ENCODE results near the gene ISG20. TPM values are rescaled to one million over a fixed set of nuclear protein-coding genes. Genes with fewer than 3 reads are reported as not detected.

Gene ISG20
- total and polyA plus RNA-seq, 4 donors: 6.8 to 36.5 (median 14.3) TPM

DNA sequence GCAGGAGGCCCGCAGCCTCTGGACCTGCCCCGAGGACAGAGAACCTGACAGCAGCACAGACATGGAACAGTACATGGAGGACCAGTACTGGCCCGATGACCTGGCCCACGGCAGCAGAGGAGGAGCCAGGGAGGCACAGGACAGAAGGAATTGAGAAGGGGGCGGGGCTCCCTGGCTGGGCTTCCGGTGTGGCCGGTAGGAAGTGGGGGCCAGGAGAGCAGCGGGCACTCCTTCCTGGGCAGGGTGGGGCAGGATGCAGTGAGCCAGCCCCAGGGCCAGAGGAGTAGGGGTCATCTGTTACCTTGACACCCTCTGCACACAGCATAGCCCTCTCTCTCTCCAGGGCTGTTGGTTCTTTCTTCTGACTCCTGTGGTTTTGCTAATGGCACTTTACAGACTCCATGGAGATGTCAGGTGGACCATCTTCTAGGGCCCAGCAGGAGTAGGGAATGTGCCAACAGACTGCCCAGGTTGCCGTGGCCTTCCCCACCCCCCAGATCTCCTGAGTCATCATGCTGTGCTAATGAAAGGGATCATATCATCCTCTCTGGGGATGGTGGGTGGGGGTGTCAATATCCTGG lies 8.6 kb upstream of the ISG20 start:
- peaks cover 1 to 27% (median 25%) of the 10 kb centered on the region in 4 donors for H3K36me3 ChIP-seq (ENCODE audit: control insufficient read depth in 4 of 4, insufficient read depth in 3 of 4, low read depth in 1 of 4, low read length in 3 of 4)
- H3K27me3 ChIP-seq (ENCODE audit: control insufficient read depth in 4 of 4, insufficient read depth in 4 of 4, low read length in 3 of 4): no peaks in the 10 kb centered on the region
- no peak overlapping the region for H3K27ac ChIP-seq (ENCODE audit: low read depth in 1 of 2, low read length in 2 of 2)
- no peak for DNase-seq (ENCODE audit: low spot score)
- H3K4me1 ChIP-seq (ENCODE audit: control insufficient read depth in 4 of 4, insufficient read depth in 4 of 4, low read length in 3 of 4): peaks cover 0 to under 1% (median 0%) of the 10 kb centered on the region in 4 donors
- no peak overlapping the region for H3K4me3 ChIP-seq (ENCODE audit: low read depth in 1 of 3, low read length in 3 of 3)
- no peak for TF ChIP-seq RXRA (IDR thresholded peaks at IDR 0.05)
- TF ChIP-seq, protein P1, sequence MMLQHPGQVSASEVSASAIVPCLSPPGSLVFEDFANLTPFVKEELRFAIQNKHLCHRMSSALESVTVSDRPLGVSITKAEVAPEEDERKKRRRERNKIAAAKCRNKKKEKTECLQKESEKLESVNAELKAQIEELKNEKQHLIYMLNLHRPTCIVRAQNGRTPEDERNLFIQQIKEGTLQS (IDR thresholded peaks at IDR 0.05): no peak
- TF ChIP-seq FOXA1 (IDR thresholded peaks at IDR 0.05): no peak
- TF ChIP-seq HNF4G (IDR thresholded peaks at IDR 0.05): no peak
- TF ChIP-seq, protein P2, sequence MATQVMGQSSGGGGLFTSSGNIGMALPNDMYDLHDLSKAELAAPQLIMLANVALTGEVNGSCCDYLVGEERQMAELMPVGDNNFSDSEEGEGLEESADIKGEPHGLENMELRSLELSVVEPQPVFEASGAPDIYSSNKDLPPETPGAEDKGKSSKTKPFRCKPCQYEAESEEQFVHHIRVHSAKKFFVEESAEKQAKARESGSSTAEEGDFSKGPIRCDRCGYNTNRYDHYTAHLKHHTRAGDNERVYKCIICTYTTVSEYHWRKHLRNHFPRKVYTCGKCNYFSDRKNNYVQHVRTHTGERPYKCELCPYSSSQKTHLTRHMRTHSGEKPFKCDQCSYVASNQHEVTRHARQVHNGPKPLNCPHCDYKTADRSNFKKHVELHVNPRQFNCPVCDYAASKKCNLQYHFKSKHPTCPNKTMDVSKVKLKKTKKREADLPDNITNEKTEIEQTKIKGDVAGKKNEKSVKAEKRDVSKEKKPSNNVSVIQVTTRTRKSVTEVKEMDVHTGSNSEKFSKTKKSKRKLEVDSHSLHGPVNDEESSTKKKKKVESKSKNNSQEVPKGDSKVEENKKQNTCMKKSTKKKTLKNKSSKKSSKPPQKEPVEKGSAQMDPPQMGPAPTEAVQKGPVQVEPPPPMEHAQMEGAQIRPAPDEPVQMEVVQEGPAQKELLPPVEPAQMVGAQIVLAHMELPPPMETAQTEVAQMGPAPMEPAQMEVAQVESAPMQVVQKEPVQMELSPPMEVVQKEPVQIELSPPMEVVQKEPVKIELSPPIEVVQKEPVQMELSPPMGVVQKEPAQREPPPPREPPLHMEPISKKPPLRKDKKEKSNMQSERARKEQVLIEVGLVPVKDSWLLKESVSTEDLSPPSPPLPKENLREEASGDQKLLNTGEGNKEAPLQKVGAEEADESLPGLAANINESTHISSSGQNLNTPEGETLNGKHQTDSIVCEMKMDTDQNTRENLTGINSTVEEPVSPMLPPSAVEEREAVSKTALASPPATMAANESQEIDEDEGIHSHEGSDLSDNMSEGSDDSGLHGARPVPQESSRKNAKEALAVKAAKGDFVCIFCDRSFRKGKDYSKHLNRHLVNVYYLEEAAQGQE (IDR thresholded peaks at IDR 0.05): no peak
- TF ChIP-seq TAF1 (conservative IDR thresholded peaks at IDR 0.05): no peak
- no peak overlapping the region for H3K9ac ChIP-seq (ENCODE audit: low read depth in 1 of 2, low read length in 2 of 2)
- WGBS: 74% methylated on average over 9 of the region's 9 CpGs
- no peaks in the 10 kb centered on the region for H3K9me3 ChIP-seq (ENCODE audit: control insufficient read depth in 4 of 4, low read length in 3 of 4)

DNA sequence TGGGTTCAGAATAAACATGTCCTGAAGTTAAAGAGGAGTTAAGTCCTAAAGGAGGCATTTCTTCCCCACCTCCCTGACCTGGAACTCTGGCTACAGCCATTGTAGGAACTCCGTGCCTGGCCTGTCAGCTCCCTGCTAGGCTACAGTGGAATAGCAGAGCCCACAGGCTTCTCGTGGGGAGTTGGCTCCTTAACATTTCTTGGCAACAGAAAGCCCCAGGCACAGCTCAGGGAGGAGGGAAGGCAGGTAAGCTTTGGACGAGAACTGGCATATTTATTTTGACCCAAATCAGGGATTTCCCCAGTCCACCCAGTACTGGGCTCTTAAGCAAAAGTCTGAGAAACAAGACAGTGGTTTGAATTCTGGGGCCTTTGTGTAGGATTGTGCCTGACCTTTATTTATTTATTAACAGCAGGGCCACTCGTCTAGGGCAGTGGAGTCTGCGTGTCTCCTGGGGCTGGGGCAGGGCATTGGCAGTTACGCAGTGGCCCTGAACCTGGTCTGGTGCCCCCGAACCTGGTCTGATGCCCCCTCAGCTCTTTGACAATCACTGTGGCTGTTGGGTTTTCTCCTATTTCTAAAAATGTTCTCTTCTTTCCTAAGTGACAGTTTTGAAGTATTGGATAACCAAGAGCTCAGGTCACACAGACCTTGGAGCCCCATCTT lies 7.9 kb upstream of the ISG20 start:
- 90% methylated on average over 7 of the region's 7 CpGs for WGBS
- no peak for TF ChIP-seq NR2F2 (IDR thresholded peaks at IDR 0.05)
- TF ChIP-seq, protein P3, sequence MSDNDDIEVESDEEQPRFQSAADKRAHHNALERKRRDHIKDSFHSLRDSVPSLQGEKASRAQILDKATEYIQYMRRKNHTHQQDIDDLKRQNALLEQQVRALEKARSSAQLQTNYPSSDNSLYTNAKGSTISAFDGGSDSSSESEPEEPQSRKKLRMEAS (IDR thresholded peaks at IDR 0.05): no peak
- no peak for TF ChIP-seq YY1 (IDR thresholded peaks at IDR 0.05)
- no peak for TF ChIP-seq HNF4G (IDR thresholded peaks at IDR 0.05)
- no peak for TF ChIP-seq SP1 (IDR thresholded peaks at IDR 0.05)
- TF ChIP-seq FOXA1 (IDR thresholded peaks at IDR 0.05): no peak
- no peak for TF ChIP-seq EGR1 (IDR thresholded peaks at IDR 0.05; ENCODE audit: low read depth in 2 of 2)
- TF ChIP-seq HNF4A (conservative IDR thresholded peaks at IDR 0.05): no peak
- TF ChIP-seq JUND (IDR thresholded peaks at IDR 0.05): no peak
- TF ChIP-seq FOXA2 (IDR thresholded peaks at IDR 0.05): no peak
- TF ChIP-seq, protein P2 (IDR thresholded peaks at IDR 0.05): no peak
- TF ChIP-seq RAD21 (IDR thresholded peaks at IDR 0.05): no peak
- TF ChIP-seq RXRA (IDR thresholded peaks at IDR 0.05): no peak
- TF ChIP-seq, protein P4, sequence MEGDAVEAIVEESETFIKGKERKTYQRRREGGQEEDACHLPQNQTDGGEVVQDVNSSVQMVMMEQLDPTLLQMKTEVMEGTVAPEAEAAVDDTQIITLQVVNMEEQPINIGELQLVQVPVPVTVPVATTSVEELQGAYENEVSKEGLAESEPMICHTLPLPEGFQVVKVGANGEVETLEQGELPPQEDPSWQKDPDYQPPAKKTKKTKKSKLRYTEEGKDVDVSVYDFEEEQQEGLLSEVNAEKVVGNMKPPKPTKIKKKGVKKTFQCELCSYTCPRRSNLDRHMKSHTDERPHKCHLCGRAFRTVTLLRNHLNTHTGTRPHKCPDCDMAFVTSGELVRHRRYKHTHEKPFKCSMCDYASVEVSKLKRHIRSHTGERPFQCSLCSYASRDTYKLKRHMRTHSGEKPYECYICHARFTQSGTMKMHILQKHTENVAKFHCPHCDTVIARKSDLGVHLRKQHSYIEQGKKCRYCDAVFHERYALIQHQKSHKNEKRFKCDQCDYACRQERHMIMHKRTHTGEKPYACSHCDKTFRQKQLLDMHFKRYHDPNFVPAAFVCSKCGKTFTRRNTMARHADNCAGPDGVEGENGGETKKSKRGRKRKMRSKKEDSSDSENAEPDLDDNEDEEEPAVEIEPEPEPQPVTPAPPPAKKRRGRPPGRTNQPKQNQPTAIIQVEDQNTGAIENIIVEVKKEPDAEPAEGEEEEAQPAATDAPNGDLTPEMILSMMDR (IDR thresholded peaks at IDR 0.05; ENCODE audit: low read depth, low read length, missing input control): no peak
- TF ChIP-seq GABPA (IDR thresholded peaks at IDR 0.05 in 1 of 2, conservative IDR thresholded peaks at IDR 0.05 in 1 of 2): no peak
- TF ChIP-seq, protein P5, sequence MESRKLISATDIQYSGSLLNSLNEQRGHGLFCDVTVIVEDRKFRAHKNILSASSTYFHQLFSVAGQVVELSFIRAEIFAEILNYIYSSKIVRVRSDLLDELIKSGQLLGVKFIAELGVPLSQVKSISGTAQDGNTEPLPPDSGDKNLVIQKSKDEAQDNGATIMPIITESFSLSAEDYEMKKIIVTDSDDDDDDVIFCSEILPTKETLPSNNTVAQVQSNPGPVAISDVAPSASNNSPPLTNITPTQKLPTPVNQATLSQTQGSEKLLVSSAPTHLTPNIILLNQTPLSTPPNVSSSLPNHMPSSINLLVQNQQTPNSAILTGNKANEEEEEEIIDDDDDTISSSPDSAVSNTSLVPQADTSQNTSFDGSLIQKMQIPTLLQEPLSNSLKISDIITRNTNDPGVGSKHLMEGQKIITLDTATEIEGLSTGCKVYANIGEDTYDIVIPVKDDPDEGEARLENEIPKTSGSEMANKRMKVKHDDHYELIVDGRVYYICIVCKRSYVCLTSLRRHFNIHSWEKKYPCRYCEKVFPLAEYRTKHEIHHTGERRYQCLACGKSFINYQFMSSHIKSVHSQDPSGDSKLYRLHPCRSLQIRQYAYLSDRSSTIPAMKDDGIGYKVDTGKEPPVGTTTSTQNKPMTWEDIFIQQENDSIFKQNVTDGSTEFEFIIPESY (IDR thresholded peaks at IDR 0.05): no peak
- peaks cover 1 to 27% (median 25%) of the 10 kb centered on the region in 4 donors for H3K36me3 ChIP-seq (ENCODE audit: control insufficient read depth in 4 of 4, insufficient read depth in 3 of 4, low read depth in 1 of 4, low read length in 3 of 4)
- no peak overlapping the region for H3K27ac ChIP-seq (ENCODE audit: low read depth in 1 of 2, low read length in 2 of 2)
- no peaks in the 10 kb centered on the region for H3K4me1 ChIP-seq (ENCODE audit: control insufficient read depth in 4 of 4, insufficient read depth in 4 of 4, low read length in 3 of 4)
- no peaks in the 10 kb centered on the region for H3K27me3 ChIP-seq (ENCODE audit: control insufficient read depth in 4 of 4, insufficient read depth in 4 of 4, low read length in 3 of 4)
- H3K9ac ChIP-seq (ENCODE audit: low read depth in 1 of 2, low read length in 2 of 2): no peak overlapping the region
- no peaks in the 10 kb centered on the region for H3K9me3 ChIP-seq (ENCODE audit: control insufficient read depth in 4 of 4, low read length in 3 of 4)
- no peak for DNase-seq (ENCODE audit: low spot score)
- H3K4me3 ChIP-seq (ENCODE audit: low read depth in 1 of 3, low read length in 3 of 3): no peak overlapping the region
